ENCODE results near the gene TLK1. TPM values are rescaled to one million over a fixed set of nuclear protein-coding genes. Genes with fewer than 3 reads are reported as not detected.

TLK1 gene
- total RNA-seq, 2 experiments from 2014 or later = 74.9 to 79.5 TPM

DNA sequence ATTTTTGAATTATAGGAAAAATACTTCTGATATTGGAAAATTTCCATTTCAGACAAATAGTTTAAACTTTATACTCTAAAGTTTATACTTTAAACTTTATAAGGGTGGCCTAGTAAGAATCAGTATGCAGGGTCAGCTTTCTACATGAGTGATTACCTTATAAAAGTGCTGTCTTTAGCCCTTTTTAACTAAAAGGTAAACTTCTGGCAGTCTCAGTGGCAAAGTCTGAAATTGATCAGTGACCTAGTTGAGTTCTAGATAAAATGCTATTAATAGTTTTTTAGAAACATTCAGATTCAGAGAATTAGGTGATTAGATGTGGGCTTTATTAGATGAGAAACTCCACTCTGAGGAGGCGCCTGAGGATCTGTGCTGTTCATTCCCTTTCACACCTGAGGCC is 216.1 kb downstream of the TLK1 start:
- POLR2A ChIA-PET = interaction anchor here (0.6 to 3.5 kb wide), 2 partner anchors 14 to 177 kb away, joined by 4 to 14 read pairs; no protein-coding TSS in a partner anchor

DNA sequence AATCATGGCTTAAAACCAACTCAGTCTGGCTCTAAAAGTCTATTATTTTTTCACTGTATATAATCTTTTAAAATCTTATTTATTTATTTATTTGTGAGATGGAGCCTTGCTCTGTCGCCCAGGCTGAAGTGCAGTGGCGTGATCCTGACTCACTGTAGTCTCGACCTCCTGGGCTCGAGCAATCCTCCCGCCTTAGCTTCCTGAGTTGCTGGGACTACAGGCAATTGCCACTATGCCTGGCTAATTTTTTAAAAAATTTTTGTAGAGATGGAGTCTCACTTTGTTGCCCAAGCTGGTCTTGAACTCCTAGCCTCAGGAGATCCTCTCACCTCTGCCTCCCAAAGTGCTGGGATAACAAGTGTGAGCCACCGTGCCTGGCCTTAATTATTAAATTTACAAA is 217.1 kb downstream of the TLK1 start:
- Mint-ChIP-seq H3K27ac (no peak overlapping the region), H3K4me1 (peaks cover 27% of the 10 kb centered on the region), H3K36me3 (ENCODE audit: low read depth) (peaks cover 22% of the 10 kb centered on the region), H3K4me3 (no peak overlapping the region), H3K9me3 (no peaks in the 10 kb centered on the region), H3K27me3 (no peaks in the 10 kb centered on the region)
- CTCF ChIA-PET = interaction anchor here (1.6 kb wide), 1 partner anchor 15 kb away, joined by 5 read pairs; the partner anchor contains the start of gene GORASP2
- POLR2A ChIA-PET = interaction anchor here (0.9 kb wide), 1 partner anchor 14 kb away, joined by 4 read pairs; no protein-coding TSS in a partner anchor
- no peak for DNase-seq

More for the DNA sequence above, 216.1 kb downstream of the TLK1 start:
- Mint-ChIP-seq H3K27me3 (no peaks in the 10 kb centered on the region), H3K4me3 (no peak overlapping the region), H3K9me3 (no peaks in the 10 kb centered on the region), H3K4me1 (peaks cover 24% of the 10 kb centered on the region), H3K27ac (no peak overlapping the region), H3K36me3 (ENCODE audit: low read depth) (peaks cover 25% of the 10 kb centered on the region)
- CTCF ChIA-PET = interaction anchor here (1.6 kb wide), 1 partner anchor 16 kb away, joined by 5 read pairs; the partner anchor contains the start of gene GORASP2
- no peak for DNase-seq

GRCh38 chr2:170943041-170943440 is 217.7 kb downstream of the TLK1 start:
- H3K27me3 Mint-ChIP-seq = no peaks in the 10 kb centered on the region
- H3K9me3 Mint-ChIP-seq = no peaks in the 10 kb centered on the region
- H3K4me3 Mint-ChIP-seq = no peak overlapping the region
- peaks cover 27% of the 10 kb centered on the region for H3K4me1 Mint-ChIP-seq
- POLR2A ChIA-PET = interaction anchor here (0.9 kb wide), 1 partner anchor 13 kb away, joined by 4 read pairs; no protein-coding TSS in a partner anchor
- CTCF ChIA-PET = interaction anchor here (1.6 kb wide), 1 partner anchor 14 kb away, joined by 5 read pairs; the partner anchor contains the start of gene GORASP2
- H3K27ac Mint-ChIP-seq = no peak overlapping the region
- no peak for DNase-seq
- peaks cover 22% of the 10 kb centered on the region for H3K36me3 Mint-ChIP-seq (ENCODE audit: low read depth)

GRCh38 chr2:170942615-170943014 is 218.1 kb downstream of the TLK1 start:
- H3K9me3 Mint-ChIP-seq = no peaks in the 10 kb centered on the region

More at GRCh38 chr2:170942615-170943014, 218.1 kb downstream of the TLK1 start:
- Mint-ChIP-seq H3K4me1 (peaks cover 27% of the 10 kb centered on the region), H3K27me3 (no peaks in the 10 kb centered on the region), H3K27ac (no peak overlapping the region), H3K4me3 (no peak overlapping the region), H3K36me3 (ENCODE audit: low read depth) (peaks cover 24% of the 10 kb centered on the region)
- POLR2A ChIA-PET = interaction anchor here (0.9 to 1.0 kb wide), 2 partner anchors 12 to 13 kb away, joined by 4 read pairs; no protein-coding TSS in a partner anchor
- DNase-seq = no peak
- CTCF ChIA-PET = no interaction called here

Other genes with a start within 250 kb of the TLK1 start
- 10 to 100 TPM; 58.7 to 67.0 TPM for gene GORASP2, start 231.6 kb downstream of the TLK1 start, total RNA-seq